ENCODE measurements around the gene RDX.

- no peak for TF ChIP-seq CTCF (IDR thresholded peaks at IDR 0.05; ENCODE audit: insufficient read depth, low read length, poor library complexity, severe bottlenecking)
- TF ChIP-seq EZH2phosphoT487 (conservative IDR thresholded peaks at IDR 0.05; ENCODE audit: low read length), result no peak
These were observed 53.7 kb downstream of the RDX start for GRCh38 chr11:110242746-110243145.

All from SU-DHL-6 (cell line).